Mesenchymal stem cell (in vitro differentiated cells and primary cell): ENCODE results near the gene HYAL2.

ENCODE experiments used
- DNase-seq: peaks from one replicate; pipeline ENCODE4 v3.0.0-alpha.2; 2013
- H2AFZ ChIP-seq: one replicate; pipeline ENCODE4 v1.6.1; 2013; ENCODE audit warnings: low read depth, mild to moderate bottlenecking, control low read depth, inconsistent platforms, low read length, moderate library complexity
- H2AK5ac ChIP-seq: 2 replicates; pipeline ENCODE4 v1.6.1; 2013; ENCODE audit warnings: low read length, moderate library complexity, mild to moderate bottlenecking, inconsistent platforms; ENCODE audit not compliant: severe bottlenecking
- H2BK120ac ChIP-seq: one replicate; pipeline ENCODE4 v1.6.1; 2013; ENCODE audit warnings: low read depth, mild to moderate bottlenecking, inconsistent platforms, low read length, moderate library complexity
- H2BK12ac ChIP-seq, 2 experiments: one replicate each; pipeline ENCODE4 v1.6.1; 2013; ENCODE audit warnings: inconsistent platforms in 2 of 2, low read length in 2 of 2, mild to moderate bottlenecking in 2 of 2, moderate library complexity in 2 of 2, control low read depth in 1 of 2
- H2BK15ac ChIP-seq: one replicate; pipeline ENCODE4 v1.6.1; 2013; ENCODE audit warnings: mild to moderate bottlenecking, low read depth, inconsistent platforms; ENCODE audit not compliant: poor library complexity, severe bottlenecking
- H2BK5ac ChIP-seq: 2 replicates; pipeline ENCODE4 v1.6.1; 2013; ENCODE audit warnings: low read depth, mild to moderate bottlenecking, low read length, control low read depth, inconsistent platforms; ENCODE audit not compliant: poor library complexity, severe bottlenecking
- H3K14ac ChIP-seq, 2 experiments: one replicate each; pipeline ENCODE4 v1.6.1; 2013; ENCODE audit warnings: inconsistent platforms in 2 of 2, low read length in 2 of 2, control low read depth in 1 of 2, mild to moderate bottlenecking in 1 of 2, moderate library complexity in 1 of 2
- H3K18ac ChIP-seq, 2 experiments: one replicate each; pipeline ENCODE4 v1.6.1; 2013; ENCODE audit warnings: inconsistent platforms in 2 of 2, low read length in 2 of 2, control low read depth in 1 of 2, low read depth in 1 of 2, mild to moderate bottlenecking in 1 of 2
- H3K23ac ChIP-seq, 2 experiments: one replicate each; pipeline ENCODE4 v1.6.1; 2013; ENCODE audit warnings: inconsistent platforms in 2 of 2, low read length in 2 of 2, mild to moderate bottlenecking in 2 of 2, moderate library complexity in 2 of 2, control low read depth in 1 of 2
- H3K27ac ChIP-seq: 2 replicates; pipeline ENCODE4 v1.5.1; 2013; ENCODE audit warnings: mild to moderate bottlenecking, moderate library complexity, low read length, control low read depth, inconsistent platforms; ENCODE audit not compliant: poor library complexity, severe bottlenecking
- H3K27me3 ChIP-seq, 2 experiments: 2 replicates each; pipeline versions ENCODE4 v1.6.1 to v1.7.0; 2013; ENCODE audit warnings: low read length in 2 of 2, mild to moderate bottlenecking in 2 of 2, moderate library complexity in 2 of 2, control low read depth in 1 of 2, inconsistent platforms in 1 of 2; ENCODE audit not compliant: control insufficient read depth in 1 of 2, insufficient read depth in 1 of 2
- H3K36me3 ChIP-seq, 2 experiments: 2 replicates each; pipeline versions ENCODE4 v1.6.1 to v1.7.0; 2013; ENCODE audit warnings: low read length in 2 of 2, control low read depth in 1 of 2, inconsistent platforms in 1 of 2, low read depth in 1 of 2, mild to moderate bottlenecking in 1 of 2; ENCODE audit not compliant: insufficient read depth in 2 of 2, control insufficient read depth in 1 of 2
- H3K4ac ChIP-seq, 2 experiments: one replicate each; pipeline ENCODE4 v1.6.1; 2013; ENCODE audit warnings: inconsistent platforms in 2 of 2, low read length in 2 of 2, mild to moderate bottlenecking in 2 of 2, moderate library complexity in 2 of 2, control low read depth in 1 of 2, low read depth in 1 of 2
- H3K4me1 ChIP-seq: 2 replicates; pipeline ENCODE4 v1.6.1; 2013; ENCODE audit warnings: low read depth, low read length, control low read depth; ENCODE audit not compliant: control insufficient read depth, insufficient read depth
- H3K4me2 ChIP-seq: 2 replicates; pipeline ENCODE4 v1.6.1; 2013; ENCODE audit warnings: low read length, mild to moderate bottlenecking, inconsistent platforms; ENCODE audit not compliant: poor library complexity, severe bottlenecking
- H3K4me3 ChIP-seq, 2 experiments: 2 replicates each; pipeline versions ENCODE4 v1.5.1 to v1.7.0; 2013; ENCODE audit warnings: low read length in 2 of 2, mild to moderate bottlenecking in 2 of 2, control low read depth in 1 of 2, low read depth in 1 of 2; ENCODE audit not compliant: insufficient read depth in 1 of 2
- H3K79me1 ChIP-seq: replicated peaks from 2 replicates; pipeline ENCODE4 v1.6.1; 2013; ENCODE audit warnings: mild to moderate bottlenecking, control low read depth, low read length, inconsistent platforms; ENCODE audit not compliant: poor library complexity, severe bottlenecking
- H3K9ac ChIP-seq: 2 replicates; pipeline ENCODE4 v1.7.0; 2013; ENCODE audit warnings: mild to moderate bottlenecking, low read length, moderate library complexity
- H3K9me3 ChIP-seq: 2 replicates; pipeline ENCODE4 v1.7.0; 2013; ENCODE audit warnings: mild to moderate bottlenecking, low read length; ENCODE audit not compliant: control insufficient read depth
- H4K8ac ChIP-seq: one replicate; pipeline ENCODE4 v1.6.1; 2013; ENCODE audit warnings: inconsistent platforms, mild to moderate bottlenecking, low read length, moderate library complexity
- H4K91ac ChIP-seq: one replicate; pipeline ENCODE4 v1.6.1; 2013; ENCODE audit warnings: mild to moderate bottlenecking, low read length, inconsistent platforms
- WGBS: methylation state at CpG from one replicate; pipeline ENCODE4 v1.1.7; 2013; ENCODE audit warnings: mixed read lengths; 5-methylcytosine and 5-hydroxymethylcytosine counted together

Gene HYAL2

DNA sequence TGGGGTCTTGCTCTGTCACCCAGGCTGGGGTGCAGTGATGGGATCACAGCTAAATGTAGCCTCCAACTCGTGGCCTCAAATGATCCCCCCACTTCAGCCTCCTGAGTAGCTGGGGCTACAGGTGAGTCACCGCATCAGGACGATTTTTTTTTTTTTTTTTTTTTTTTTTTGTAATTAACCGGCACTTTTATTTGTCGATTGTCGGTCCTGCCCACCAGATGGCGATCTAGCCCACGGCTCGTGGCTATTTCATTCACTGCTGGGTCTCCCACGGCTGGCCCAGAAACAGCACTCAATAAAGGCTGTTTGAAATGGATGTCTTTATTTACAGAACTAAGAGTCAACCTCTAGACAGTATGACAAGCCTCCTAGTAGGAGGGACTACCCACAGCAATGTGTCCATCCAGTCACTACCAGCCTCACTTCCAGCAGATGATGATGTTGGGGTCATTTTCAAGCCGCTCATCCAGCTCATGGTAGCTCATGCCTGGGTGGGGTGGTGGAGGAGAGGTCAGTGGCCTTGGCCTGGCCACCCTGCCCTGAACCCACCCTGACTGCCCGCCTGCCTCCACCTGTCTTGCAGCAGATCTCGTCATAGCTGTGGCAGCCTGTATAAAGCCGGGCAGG, 24.8 kb upstream of the HYAL2 start:
- no peak overlapping the region for H2BK5ac ChIP-seq
- WGBS, result 34% methylated on average over 12 of the region's 14 CpGs
- H3K4me2 ChIP-seq, result no peak overlapping the region
- no peak overlapping the region for H3K27ac ChIP-seq
- H3K9me3 ChIP-seq, result no peaks in the 10 kb centered on the region
- H3K36me3 ChIP-seq, result peaks cover 20 to 22% of the 10 kb centered on the region in 2 experiments
- no peak overlapping the region for H3K18ac ChIP-seq
- H2BK120ac ChIP-seq, result no peak overlapping the region
- H2BK12ac ChIP-seq, result no peak overlapping the region
- no peak overlapping the region for H3K14ac ChIP-seq
- H2AK5ac ChIP-seq, result no peak overlapping the region
- no peak overlapping the region for H2BK15ac ChIP-seq
- H3K4ac ChIP-seq, result no peak overlapping the region
- H3K4me1 ChIP-seq, result peaks cover 36% of the 10 kb centered on the region
- peaks cover 26% of the 10 kb centered on the region for H3K79me1 ChIP-seq
- H4K91ac ChIP-seq, result no peak overlapping the region
- H3K9ac ChIP-seq, result no peak overlapping the region
- H4K8ac ChIP-seq, result peak overlapping the region; percentile 50
- no peak overlapping the region for H3K4me3 ChIP-seq
- peak; percentile 83 for DNase-seq
- no peaks in the 10 kb centered on the region for H3K27me3 ChIP-seq
- H2AFZ ChIP-seq, result no peak overlapping the region
- no peak overlapping the region for H3K23ac ChIP-seq

DNA sequence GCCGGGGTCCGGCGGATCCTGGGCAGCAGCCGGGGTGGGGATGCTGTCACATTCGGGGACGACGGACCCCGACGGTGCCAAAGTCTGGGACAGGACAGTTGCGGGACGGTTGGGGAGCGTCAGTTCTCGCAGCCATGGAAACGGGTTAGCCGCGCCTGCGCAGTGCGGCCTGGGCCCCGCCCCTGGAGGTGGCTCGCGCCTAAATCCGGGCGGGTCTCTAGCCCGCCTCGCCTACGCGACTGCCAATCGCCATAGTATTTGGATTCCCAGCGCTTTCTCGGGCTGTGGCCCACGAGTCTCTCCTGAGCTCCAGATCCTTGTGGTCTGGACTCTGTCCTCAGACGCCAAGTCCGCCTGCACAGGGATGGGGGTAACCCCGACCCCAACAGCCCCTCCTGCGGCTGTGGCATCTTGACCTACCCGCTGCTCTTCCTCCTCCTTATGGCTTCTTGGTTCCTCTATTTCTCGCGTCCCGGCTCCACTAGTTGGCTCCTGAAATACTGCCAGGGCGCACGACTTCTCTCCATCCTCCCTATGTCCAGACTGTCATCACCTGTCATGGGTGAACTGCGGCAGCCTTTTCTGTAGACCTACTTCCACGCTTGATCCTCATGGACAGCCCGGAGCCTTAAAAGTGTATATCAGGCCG, 23.2 kb upstream of the HYAL2 start, which contains the start of gene ZMYND10:
TSS of gene ZMYND10 (minus strand) at position 147 of the 649 bp plus-strand sequence. CDS start 153 bp downstream, outside the sequence.
- Histone ChIP-seq H3K79me1 (peaks cover 16% of the 10 kb centered on the region), H2BK5ac (no peak within 1 kb of the TSS), H3K36me3 (peaks cover 14 to 20% of the 10 kb centered on the region in 2 experiments), H2AK5ac (no peak within 1 kb of the TSS), H3K27me3 (no peaks in the 10 kb centered on the region), H3K23ac (no peak within 1 kb of the TSS), H2BK15ac (no peak within 1 kb of the TSS), H3K18ac (no peak within 1 kb of the TSS), H3K4me2 (peak within 1 kb of the TSS; percentile 95), H3K14ac (no peak within 1 kb of the TSS), H2AFZ (peak within 1 kb of the TSS; percentile 72), H3K4me1 (peaks cover 29% of the 10 kb centered on the region), H3K9me3 (no peaks in the 10 kb centered on the region), H3K27ac (no peak within 1 kb of the TSS), H3K4me3 (peak within 1 kb of the TSS; percentile 48 to 74), H4K91ac (no peak within 1 kb of the TSS), H2BK120ac (no peak within 1 kb of the TSS), H4K8ac (peak within 1 kb of the TSS; percentile 58), H3K4ac (no peak within 1 kb of the TSS), H3K9ac (peak within 1 kb of the TSS; percentile 64), H2BK12ac (no peak within 1 kb of the TSS)
- 14% methylated on average over 45 of the region's 45 CpGs for WGBS
- DNase-seq, result no peak

DNA sequence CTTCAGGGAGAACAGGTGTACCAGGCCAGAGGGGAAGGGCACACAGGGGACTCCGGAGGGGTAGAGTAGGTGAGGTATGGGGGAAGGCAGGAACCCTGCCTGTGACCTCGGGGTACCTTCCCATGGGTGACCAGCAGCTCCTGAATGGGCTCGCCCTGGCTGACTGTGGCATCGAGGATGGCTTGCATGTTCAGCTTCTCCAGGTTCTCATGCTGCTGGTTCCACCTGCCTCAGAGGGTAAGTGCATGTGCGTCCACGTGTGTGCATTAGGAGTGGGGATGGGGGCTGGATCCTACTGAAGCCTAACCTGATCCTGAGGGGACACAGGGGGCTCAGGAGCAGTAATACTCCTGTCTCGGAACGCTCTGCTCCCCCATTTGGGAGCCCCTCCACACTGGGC, 22.5 kb upstream of the HYAL2 start:
- Histone ChIP-seq H3K27ac (no peak overlapping the region), H3K23ac (no peak overlapping the region), H3K18ac (no peak overlapping the region), H3K4me3 (peak overlapping the region; percentile 48 to 74), H2BK120ac (no peak overlapping the region), H2AK5ac (no peak overlapping the region), H2BK12ac (no peak overlapping the region), H3K9ac (peak overlapping the region; percentile 64), H2BK15ac (no peak overlapping the region), H3K27me3 (no peaks in the 10 kb centered on the region), H4K8ac (no peak overlapping the region), H3K4me1 (peaks cover 30% of the 10 kb centered on the region), H3K14ac (no peak overlapping the region), H3K79me1 (peaks cover 16% of the 10 kb centered on the region), H2AFZ (no peak overlapping the region), H3K9me3 (no peaks in the 10 kb centered on the region), H4K91ac (no peak overlapping the region), H3K36me3 (peaks cover 14 to 20% of the 10 kb centered on the region in 2 experiments), H3K4me2 (peak overlapping the region; percentile 95), H3K4ac (no peak overlapping the region), H2BK5ac (no peak overlapping the region)
- WGBS, result 47% methylated on average over 5 of the region's 8 CpGs
- no peak for DNase-seq

DNA sequence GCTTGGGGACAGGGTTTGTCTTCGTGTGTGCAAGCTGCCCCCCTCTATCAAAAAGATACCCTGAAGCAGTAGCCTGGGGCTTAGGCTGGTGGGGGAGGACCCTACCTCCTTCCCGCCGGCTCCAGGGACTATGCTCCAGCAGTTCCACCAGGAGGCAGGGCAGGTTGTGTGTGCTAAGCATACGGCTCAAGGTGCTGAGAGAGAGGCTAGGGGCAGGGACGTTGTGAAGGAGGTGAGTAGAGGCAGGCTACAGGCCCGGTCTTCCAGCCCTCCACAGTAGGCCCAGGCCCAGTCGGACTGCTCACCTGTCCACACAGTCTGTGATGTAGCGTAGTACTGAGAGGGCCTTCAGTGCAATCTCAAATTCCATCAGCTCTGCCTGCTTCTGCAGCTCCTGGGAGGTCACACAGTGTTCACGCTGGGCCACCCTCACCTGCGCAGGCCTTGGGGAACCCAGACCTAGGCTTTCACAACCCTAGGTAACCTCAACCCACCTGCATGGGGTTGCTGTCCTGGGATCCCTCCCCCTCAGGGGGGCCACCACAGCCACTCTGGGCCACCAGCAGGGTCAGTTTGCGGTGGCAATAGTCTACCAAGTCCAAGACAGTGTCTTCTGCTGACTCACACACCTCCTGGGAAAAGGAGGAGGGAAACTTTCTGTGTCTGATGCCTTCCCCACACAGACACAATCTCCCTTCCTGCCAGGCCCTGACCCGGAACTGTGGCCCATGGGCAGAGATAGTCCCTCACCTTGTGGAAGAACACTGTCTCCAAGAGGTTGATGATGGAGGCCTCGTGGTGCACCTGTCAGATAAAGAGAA, 20.5 kb upstream of the HYAL2 start:
- Histone ChIP-seq H3K23ac (no peak overlapping the region), H2BK5ac (no peak overlapping the region), H4K8ac (no peak overlapping the region), H3K27me3 (no peaks in the 10 kb centered on the region), H3K9me3 (no peaks in the 10 kb centered on the region), H3K4me3 (no peak overlapping the region), H2BK15ac (no peak overlapping the region), H3K4ac (no peak overlapping the region), H2BK12ac (no peak overlapping the region), H4K91ac (no peak overlapping the region), H3K9ac (no peak overlapping the region), H3K4me2 (no peak overlapping the region), H2BK120ac (no peak overlapping the region), H3K4me1 (peaks cover 27% of the 10 kb centered on the region), H3K18ac (no peak overlapping the region), H3K14ac (no peak overlapping the region), H2AFZ (no peak overlapping the region), H3K36me3 (peaks cover 7 to 8% of the 10 kb centered on the region in 2 experiments), H2AK5ac (no peak overlapping the region), H3K27ac (no peak overlapping the region), H3K79me1 (peaks cover 7% of the 10 kb centered on the region)
- WGBS, result 68% methylated on average over 13 of the region's 13 CpGs
- DNase-seq, result no peak
